ENCODE data around the gene SYTL5. TPM values are rescaled to one million over a fixed set of nuclear protein-coding genes. Genes with fewer than 3 reads are reported as not detected.

The SYTL5 gene
- total RNA-seq, 1 donor from 2014 or later, result 0.46 TPM

GRCh38 chrX:38081909-38082308, 75.6 kb downstream of the SYTL5 start:
- TF ChIP-seq CTCF (IDR thresholded peaks at IDR 0.05), result no peak
- Histone ChIP-seq H3K9me3 (no peaks in the 10 kb centered on the region), H3K27ac (no peak overlapping the region), H3K4me3 (no peak overlapping the region), H3K4me1 (no peaks in the 10 kb centered on the region), H3K27me3 (no peaks in the 10 kb centered on the region), H3K36me3 (no peaks in the 10 kb centered on the region)
- ATAC-seq, result no peak
- intact Hi-C loops (cut with DNase I), result no loop called here
- DNase-seq, result no peak

GRCh38 chrX:38082309-38082708, 76.0 kb downstream of the SYTL5 start:
- intact Hi-C loops (cut with DNase I), result no loop called here
- no peaks in the 10 kb centered on the region for H3K27me3 ChIP-seq
- no peak for TF ChIP-seq CTCF (IDR thresholded peaks at IDR 0.05)
- H3K27ac ChIP-seq, result no peak overlapping the region
- no peak for DNase-seq
- no peaks in the 10 kb centered on the region for H3K4me1 ChIP-seq
- no peaks in the 10 kb centered on the region for H3K9me3 ChIP-seq
- no peaks in the 10 kb centered on the region for H3K36me3 ChIP-seq
- ATAC-seq, result no peak
- H3K4me3 ChIP-seq, result no peak overlapping the region

- no peaks in the 10 kb centered on the region for H3K36me3 ChIP-seq
- intact Hi-C loops (cut with DNase I), result no loop called here
Measured at GRCh38 chrX:38085813-38086212, 79.5 kb downstream of the SYTL5 start.

GRCh38 chrX:38086451-38087215, 80.3 kb downstream of the SYTL5 start:
- no peak for DNase-seq
- intact Hi-C loops (cut with DNase I), result no loop called here
- no peak for TF ChIP-seq CTCF (IDR thresholded peaks at IDR 0.05)

More at GRCh38 chrX:38085813-38086212, 79.5 kb downstream of the SYTL5 start:
- Histone ChIP-seq H3K4me3 (no peak overlapping the region), H3K27ac (no peak overlapping the region), H3K4me1 (no peaks in the 10 kb centered on the region), H3K27me3 (no peaks in the 10 kb centered on the region), H3K9me3 (no peaks in the 10 kb centered on the region)
- DNase-seq (no peak), ATAC-seq (no peak)
- TF ChIP-seq CTCF (IDR thresholded peaks at IDR 0.05), result no peak

GRCh38 chrX:38087594-38087993, 81.2 kb downstream of the SYTL5 start:
- Histone ChIP-seq H3K4me1 (no peaks in the 10 kb centered on the region), H3K36me3 (no peaks in the 10 kb centered on the region), H3K9me3 (no peaks in the 10 kb centered on the region), H3K27me3 (no peaks in the 10 kb centered on the region), H3K4me3 (no peak overlapping the region), H3K27ac (no peak overlapping the region)
- intact Hi-C loops (cut with DNase I), result no loop called here
- DNase-seq, result no peak
- TF ChIP-seq CTCF (IDR thresholded peaks at IDR 0.05), result no peak
- no peak for ATAC-seq

More at GRCh38 chrX:38086451-38087215, 80.3 kb downstream of the SYTL5 start:
- Histone ChIP-seq H3K9me3 (no peaks in the 10 kb centered on the region), H3K27me3 (no peaks in the 10 kb centered on the region), H3K4me3 (no peak overlapping the region), H3K36me3 (no peaks in the 10 kb centered on the region), H3K27ac (no peak overlapping the region), H3K4me1 (no peaks in the 10 kb centered on the region)
- ATAC-seq, result no peak

Measured in upper lobe of right lung (tissue), 1 donor.